ENCODE results near the gene RTEL1.
A peak's percentile ranks its signal among the peaks of the same experiment; 100 is the strongest.

Gene RTEL1

DNA sequence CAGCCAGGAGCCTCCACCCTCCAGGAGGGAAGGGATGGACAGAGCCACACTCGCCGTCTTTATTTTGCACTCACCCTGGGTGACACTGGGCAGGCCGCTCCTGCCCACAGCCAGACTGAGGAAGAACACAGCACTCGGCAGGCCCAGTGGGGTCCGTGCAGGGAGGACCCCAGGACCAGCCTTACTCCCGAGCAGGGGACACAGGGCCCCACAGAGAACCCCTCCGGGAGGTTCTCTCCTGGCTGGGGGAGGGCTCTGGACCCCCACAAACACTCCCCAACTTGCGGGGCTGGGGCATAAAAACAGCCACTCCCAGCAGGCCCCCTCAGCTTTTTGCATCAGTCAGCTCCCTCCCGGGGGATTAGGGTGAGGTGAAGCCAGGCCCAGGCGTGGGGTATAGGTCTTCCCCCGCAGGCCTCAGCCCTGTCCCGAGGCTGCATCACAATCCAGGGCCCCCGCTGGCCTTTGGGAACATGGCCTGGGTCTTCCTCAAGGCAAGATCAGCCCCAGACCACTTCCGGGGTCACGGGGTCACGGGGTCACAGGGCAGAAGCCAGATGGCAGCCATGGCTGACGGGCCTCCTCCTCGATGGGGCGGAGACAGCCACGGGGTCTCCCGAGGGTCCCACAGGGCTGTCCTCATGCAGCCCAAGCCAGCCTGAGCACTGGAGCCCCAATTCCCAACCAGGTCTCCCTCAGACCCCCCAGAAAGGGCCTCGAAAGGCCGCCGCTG is 41.5 kb downstream of the RTEL1 start:
- DNase-seq (ENCODE audit: low read depth in 2 of 2, low spot score in 1 of 2) = no peak

DNA sequence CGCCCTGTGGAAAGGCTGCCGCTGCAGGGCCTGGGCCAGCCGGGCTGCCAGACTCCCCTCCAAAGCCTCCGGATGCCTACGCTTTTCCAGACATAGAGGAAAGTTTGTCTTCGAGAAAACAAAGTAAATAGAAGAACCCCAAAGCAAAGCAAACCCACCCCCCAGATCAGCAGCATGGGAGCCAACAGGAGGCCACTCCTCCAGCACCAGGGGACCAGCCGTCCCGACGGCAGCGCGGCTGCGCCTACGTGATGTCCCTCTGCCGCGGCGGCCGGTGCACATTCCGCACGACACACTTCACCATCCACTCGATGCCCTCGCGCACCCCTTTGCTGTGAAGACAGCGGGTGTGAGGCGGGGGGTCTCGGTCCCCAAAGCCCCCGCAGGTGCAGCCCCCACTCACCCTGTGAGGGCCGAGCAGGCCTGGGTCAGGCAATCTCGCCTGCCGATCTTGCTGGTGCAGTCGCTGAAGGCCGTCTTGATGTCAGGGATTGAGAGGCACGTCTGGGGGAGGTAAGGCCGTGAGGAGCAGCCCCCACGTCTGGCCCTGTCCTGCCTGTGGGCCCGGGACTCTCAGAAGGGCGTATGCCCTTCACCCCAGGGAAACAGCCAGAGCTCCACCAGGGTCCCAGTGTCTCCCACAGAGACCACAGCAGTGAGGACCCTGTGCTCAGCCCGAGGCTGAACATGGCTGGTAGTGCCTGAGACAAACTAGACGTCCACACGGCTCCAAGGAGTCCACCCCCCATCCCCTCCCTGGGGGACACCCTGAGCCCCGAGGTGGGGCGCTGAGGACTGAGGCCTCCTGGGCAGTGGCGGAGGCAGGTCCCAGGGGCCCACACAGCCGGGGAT is 42.3 kb downstream of the RTEL1 start:
- DNase-seq (ENCODE audit: low read depth in 2 of 2, low spot score in 1 of 2) = no peak

DNA sequence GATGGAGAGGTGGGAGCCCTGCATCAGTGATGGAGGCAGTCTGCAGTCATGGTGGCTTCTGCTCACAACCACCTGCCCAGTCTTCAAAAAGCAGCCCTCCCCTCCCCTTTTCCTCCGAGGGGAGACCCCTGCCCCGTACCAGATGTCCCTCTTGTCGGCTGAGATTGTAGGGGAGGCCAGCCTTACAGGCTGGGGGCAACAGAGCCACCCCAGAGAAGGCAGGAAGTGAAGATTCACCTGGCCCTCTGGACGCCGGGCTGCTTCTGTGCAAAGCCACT is 42.9 kb downstream of the RTEL1 start:
- DNase-seq (ENCODE audit: low read depth in 2 of 2, low spot score in 1 of 2) = no peak

DNA sequence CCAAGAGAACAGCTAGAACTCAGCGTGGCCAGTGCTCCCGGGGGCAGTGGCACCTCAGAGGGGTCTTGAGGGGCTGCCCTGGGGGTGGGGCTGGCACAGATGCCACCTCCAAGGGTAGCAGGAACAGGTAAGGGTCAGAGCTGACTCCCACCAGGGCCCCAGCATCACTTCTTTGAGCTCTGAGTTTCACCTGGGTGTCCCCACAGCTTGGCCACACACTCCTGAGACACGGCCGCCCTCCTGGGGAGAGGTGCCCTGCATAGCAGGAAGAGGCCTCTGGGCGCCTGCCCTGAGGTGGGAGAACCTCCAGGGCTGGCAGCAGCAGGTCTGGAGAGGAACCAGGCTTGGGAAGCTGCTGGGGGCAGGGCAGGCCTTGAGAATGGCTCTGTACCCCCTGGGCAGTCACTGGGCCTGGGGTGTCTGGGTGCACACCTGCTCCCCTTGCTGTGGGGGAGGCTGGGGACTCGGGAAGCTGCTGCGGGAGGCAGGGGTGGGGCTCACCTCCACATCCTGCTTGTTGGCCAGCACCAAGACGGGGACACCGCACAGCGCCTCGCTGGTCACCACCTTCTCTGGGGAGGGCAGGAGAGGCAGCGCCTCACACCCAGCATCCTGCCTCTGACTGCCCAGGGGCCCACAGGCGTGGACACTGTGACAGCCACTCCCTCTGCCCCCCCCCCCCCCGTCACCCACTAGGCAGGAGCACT is 43.4 kb downstream of the RTEL1 start:
- no peak for DNase-seq (ENCODE audit: low read depth in 2 of 2, low spot score in 1 of 2)

DNA sequence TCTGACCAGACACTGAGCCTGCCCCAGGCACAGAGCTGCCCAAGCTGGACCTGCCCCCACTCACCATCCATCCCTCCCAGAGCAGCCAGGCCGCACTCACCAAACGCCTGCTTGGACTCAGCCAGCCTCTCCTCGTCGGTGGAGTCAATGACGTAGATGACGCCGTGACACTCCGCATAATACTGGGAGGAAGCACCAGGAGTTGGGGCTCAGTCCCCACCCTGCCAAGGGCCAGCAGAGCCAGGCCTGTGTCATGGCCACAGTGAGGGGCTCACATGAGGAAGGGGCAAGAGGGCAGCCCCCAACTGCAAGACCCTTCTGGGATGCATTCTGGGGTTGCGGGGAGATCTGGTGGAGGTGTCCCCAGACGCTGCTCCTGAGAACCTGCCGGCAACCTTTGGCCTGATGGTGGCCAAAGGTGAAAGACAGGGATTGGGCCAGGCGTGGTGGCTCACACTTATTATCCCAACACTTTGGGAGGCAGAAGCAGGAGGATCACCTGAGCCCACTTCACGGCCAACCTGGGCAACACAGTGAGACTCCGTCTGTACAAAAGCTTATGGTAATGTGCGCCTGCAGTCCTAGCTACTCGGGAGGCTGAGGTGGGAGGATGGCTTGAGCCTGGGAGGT is 44.0 kb downstream of the RTEL1 start:
- DNase-seq (ENCODE audit: low read depth in 2 of 2, low spot score in 1 of 2) = no peak

DNA sequence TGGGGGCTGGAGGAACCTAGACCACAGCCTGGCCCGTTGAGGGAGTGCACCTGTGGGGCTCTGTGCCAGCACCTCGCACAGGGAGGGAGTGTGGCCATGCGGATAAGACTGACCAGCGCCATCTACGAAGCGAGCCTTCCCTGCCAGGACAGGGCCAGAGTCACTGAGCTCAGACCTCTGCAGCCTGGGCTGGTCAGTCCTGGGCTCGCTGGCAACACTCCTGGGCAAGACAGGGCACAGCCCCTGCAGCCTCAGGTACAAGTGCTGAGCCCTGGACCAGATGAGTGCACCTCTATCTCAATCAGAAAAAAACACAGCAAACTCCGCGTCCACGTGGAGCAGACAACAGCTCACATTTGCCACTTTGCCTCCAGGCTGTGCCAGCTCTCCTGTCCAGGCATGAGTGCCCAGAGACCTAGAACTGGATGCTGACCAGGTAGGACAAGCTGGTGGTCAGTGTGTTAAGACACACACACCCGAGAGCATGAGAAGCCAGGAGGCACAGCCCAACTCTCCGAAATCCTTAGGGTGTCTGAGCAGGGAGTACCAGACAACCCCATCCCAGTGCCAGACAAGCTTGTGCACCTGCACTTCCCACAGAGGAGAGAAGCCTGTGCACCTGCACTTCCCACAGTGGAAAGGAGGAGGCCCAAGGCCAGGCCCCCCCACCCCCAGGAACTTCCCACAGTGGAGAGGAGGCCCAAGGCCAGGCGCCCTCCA is 44.8 kb downstream of the RTEL1 start:
- no peak for DNase-seq (ENCODE audit: low read depth in 2 of 2, low spot score in 1 of 2)

DNA sequence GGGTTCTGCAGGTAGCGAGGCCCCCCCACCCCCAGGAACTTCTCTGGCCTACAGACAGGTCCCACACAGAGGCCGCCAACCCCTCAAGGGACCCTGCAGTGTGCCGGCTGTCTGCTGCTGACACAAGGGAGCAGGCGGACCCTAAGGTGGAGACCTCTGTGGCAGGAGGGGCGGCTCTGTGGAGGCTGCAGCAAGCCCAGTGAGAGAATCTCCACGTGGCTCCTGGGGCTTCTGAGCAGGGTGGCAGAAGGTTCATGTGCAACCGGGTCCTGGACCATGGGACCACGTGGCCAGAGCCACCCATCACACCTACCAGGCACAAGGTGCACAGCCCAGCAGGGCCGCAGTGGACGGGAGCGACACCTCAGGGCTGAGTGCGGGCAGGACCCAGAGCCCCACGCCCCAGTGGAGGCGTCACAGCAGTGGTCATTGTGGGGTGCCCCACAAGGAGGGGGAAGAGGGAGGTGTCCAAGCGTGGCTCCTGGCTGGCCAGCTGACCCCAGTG is 45.4 kb downstream of the RTEL1 start:
- no peak for DNase-seq (ENCODE audit: low read depth in 2 of 2, low spot score in 1 of 2)

DNA sequence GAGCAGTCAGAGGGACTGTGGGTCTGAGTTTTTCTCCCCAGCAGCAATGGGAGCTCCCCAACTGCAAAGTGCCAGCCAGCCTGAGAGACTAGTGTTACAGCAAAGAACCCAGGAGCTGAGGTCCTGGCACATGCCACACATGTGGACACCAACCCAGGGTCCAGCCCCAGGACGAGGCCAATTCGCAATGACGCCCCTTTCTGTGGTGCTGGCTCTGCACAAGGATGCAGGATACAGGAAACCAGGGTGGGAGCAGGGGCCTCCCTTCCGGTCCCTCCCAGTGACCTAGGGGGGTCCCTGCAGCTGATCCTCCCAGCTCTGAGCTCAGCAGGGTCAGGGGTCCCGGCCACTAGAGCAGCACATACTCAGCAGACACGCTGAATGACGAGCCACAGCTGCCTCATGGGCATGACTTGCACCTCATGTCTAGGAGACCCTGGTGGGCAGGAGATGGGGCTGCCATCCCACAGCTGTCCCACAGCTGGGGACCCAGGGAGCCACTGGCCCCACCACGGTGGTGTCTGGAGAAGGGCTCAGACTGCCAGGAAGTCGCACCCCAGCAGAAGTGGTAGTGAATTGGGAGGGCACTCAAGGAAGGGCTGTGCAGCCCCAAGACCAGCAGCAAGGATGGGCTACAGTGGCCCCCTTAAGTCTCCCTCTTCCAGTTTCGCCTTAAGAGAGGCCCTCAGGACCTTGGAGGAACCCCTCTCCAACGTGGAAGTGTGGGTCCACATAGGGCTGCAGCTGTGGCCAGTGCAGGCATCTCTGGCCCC is 46.0 kb downstream of the RTEL1 start:
- no peak for DNase-seq (ENCODE audit: low read depth in 2 of 2, low spot score in 1 of 2)

DNA sequence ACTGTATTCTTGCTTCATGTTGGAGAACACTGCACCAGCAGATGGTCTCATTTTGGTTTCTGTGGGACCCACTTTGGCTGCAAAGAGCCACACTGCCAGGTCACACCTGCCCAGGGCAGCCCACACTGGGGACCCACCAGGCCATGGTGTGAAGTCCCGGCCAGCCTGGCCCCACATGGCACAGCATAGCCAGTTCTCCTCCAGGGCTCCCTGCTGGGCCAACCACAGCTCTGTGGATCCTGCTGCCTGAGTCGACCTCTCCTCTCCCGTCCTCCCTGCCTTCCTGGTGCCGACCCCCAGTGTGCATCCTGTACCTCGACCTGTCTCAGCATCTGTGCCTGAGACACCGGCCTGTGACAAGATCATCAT is 46.6 kb downstream of the RTEL1 start:
- no peak for DNase-seq (ENCODE audit: low read depth in 2 of 2, low spot score in 1 of 2)

DNA sequence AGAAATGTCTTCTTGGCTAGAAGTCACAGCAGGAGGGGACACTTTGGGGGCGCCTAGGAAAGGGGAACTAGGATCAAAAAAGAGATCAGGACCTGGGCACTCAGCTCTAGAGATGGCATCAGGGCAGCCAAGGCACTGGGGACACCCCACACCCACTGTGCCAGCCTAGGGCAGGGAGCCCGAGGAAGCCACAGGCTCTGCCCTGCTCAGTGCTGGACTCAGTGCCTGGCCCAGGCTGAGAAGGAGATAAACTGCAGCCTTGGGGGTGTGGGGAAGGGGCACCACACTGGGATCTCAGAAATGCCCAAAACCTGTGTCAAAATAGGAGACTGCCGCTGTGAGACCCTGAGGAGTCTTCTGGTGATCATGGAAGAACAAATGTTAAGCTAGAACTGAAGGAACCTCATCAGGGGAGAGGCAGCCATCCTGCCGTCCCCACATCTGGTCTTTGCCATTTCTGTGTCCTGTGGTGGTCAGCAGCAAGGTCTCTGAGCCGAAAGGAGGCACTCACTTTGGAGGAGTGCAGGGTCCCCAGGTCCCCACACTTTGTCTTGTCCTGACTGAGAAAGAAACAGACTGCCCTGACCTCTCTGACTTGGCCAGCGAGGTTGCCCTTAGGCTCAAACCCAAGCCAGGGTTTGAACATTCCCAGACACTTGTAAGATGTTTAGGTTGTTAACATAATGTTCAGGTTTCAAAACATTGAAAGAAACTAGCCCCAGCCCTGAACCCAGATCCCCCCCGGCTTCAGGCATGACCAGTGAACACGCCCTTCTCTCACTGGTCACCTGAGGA is 47.3 kb downstream of the RTEL1 start:
- no peak for DNase-seq (ENCODE audit: low read depth in 2 of 2, low spot score in 1 of 2)

DNA sequence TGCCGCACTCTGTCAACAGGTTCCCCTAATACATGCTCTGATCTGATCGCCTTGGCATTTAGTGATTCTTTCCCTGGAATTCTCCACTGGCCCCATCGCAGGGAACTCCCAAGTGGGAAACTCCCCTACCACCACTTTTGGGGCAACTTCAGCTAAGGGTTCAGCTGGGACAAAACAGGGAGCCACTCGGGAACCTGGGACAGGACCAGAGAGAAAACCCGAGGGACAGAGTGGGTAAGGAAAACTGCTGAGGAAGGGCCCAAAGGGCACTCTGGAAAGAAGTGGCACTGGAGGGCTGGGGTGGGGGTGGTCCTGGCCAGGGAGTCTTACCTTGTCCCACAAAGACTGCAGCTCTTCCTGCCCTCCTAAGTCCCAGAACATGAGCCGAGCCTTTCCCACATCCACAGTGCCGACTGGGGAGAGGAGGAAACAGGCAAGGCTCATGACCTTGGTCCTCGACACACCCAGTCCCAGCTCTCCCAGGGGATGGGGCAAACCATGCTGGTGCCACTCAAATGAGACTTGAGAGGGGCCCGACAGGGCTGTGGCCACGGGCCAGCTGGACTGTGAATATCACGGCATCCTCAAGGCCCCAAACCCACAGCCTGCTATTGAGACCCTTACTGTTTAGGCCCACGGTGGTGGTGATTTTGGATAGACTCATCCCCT is 48.0 kb downstream of the RTEL1 start:
- DNase-seq (ENCODE audit: low read depth in 2 of 2, low spot score in 1 of 2) = no peak

DNA sequence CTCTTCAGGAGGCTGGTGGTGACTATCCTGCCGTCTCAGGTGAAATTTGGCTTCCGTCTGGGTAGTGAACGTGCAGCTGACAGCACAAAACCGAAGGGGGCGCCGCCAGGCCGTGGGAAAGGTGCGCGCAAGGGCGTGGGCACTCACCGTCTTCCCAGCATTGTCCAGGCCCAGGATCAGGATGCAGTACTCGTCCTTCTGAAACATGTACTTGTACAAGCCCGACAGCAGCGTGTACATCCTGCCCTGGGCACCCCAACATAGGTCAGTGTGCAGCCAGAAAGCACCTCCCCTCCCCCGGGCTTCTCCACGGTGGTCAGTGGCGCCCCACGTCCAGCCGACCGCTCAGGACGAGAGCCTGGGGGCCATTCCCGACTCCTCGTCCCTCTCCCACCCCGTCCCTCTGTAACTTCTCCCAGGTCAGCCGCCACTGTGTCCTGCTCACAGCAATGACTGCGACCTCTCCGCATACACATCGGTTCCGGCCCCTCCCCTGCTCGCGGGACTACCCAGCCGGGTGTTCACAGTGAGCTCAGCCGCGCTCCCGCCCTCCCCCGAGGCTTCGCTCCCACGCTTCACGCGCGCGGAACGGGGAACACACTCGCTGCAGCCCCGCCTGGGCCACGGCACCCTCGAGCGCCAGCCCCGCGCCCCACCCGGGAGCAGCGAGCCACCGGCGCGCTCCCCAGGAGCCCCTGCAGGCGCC is 48.9 kb downstream of the RTEL1 start:
- DNase-seq (ENCODE audit: low read depth in 2 of 2, low spot score in 1 of 2) = peak in 1 of 2 donors; percentile 35

DNA sequence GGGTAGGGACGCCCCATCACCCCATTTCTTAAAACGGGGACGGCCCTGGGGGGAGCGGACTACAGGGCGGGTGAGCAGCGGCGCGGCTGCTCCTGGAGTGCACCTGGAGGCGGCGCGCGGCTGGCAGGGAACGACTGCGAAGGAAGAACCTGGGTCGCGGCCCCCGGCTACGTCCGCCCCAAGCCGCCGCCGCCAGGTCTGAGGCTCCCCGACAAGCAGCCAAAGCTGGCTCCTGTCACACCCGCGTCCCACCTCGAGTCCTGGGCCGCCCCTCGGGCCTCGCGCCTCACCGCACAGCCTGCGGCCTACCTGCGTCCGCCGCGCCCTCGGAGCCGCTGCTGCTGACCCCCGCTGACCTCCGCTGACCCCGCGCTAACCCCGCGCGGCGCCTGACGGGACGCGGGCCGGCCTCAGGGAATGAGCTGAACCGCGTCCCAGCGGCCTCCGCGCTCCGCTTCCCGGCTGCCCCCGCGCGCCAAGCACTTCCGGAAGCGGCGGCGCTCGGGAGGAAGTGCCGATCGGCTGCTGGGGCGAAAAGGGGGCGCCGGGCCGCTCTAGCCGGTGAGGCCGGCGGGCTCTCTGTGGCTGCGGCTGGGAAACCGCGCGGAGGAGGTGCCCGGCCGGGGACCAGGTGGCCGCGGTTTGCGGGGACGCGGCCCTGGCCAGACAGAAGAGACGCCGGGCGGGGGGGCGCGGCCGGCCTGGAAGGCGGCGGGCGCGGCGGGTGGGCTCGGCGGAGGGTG is 49.6 kb downstream of the RTEL1 start, which contains the start of the genes ARFRP1 and ZGPAT:
Gene ARFRP1 (minus strand): TSS at position 419 of the 743 bp plus-strand sequence. CDS start 885 bp downstream, outside the sequence.
Gene ZGPAT (plus strand): TSS at position 482 of the 743 bp plus-strand sequence. CDS start 542 bp downstream, outside the sequence.
- peak; percentile 66 to 70 for DNase-seq (ENCODE audit: low read depth in 2 of 2, low spot score in 1 of 2)

DNA sequence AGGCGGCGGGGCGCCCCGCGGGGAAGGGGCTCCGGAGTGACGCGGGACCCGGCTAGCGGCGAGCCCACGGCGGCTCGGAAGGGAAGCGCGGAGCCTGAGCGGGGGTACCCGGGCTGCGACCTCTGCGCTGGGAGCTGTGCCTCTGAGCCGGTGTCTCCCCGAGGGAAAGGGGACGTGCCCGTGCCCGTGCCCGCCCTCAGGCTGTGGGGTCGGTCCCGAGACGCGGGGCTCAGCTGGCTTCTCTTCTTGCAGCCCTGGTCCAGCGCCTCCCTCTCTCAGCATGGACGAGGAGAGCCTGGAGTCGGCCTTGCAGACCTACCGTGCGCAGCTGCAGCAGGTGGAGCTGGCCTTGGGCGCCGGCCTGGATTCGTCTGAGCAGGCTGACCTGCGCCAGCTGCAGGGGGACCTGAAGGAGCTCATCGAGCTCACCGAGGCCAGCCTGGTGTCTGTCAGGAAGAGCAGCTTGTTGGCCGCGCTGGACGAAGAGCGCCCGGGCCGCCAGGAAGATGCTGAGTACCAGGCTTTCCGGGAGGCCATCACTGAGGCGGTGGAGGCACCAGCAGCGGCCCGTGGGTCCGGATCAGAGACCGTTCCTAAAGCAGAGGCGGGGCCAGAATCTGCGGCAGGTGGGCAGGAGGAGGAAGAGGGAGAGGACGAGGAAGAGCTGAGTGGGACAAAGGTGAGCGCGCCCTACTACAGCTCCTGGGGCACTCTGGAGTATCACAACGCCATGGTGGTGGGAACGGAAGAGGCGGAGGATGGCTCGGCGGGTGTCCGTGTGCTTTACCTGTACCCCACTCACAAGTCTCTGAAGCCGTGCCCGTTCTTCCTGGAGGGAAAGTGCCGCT is 50.4 kb downstream of the RTEL1 start:
- DNase-seq (ENCODE audit: low read depth in 2 of 2, low spot score in 1 of 2) = no peak

DNA sequence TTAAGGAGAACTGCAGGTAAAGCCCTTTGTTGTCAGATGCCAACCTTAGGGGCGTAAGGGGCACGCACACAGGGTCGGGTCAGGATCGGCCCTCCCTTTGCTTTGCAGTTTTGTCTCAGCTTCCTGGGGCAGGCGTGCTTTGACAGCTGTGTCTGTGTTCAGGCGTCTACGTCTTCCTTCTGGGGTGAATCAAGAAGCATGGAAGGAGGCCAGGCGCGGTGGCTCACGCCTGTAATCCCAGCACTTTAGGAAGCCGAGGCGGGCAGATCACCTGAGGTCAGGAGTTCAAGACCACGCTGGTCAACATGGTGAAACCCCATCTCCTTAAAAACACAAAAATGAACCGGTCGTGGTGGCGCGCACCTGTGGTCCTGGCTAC is 51.0 kb downstream of the RTEL1 start:
- DNase-seq (ENCODE audit: low read depth in 2 of 2, low spot score in 1 of 2) = no peak

DNA sequence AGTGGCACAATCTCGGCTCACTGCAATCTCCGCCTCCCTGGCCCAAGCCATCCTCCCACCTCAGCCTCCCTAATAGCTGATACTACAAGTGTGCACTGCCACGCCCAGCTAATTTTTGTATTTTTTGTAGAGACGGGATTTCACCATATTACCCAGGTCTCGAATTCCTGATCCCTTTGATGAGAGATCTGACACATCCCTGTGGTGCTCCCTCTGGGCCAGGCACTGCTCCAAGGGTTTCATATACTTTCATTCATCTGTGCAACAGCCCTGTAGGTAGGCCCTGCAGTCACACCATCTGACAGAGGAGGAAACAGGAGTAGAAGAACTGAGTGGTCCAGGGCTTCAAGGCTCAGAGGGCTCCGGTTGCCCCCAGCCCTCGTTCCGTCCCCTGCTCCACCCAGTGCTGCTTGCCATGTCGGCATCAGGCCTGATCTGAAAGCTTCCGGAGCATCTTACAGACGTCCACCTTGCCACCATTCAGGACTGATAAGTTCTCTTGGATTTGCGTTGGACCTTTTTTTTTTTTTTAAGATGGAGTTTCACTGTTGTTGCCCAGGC is 53.1 kb downstream of the RTEL1 start:
- no peak for DNase-seq (ENCODE audit: low read depth in 2 of 2, low spot score in 1 of 2)

Data from stimulated activated CD8-positive, alpha-beta memory T cell treated with anti-CD3 and anti-CD28 coated beads, Interleukin-4, amount 100 ng/mL, for 1 hour (primary cell).